H1 (cell line): ENCODE measurements around the gene SPATS2L. TPM values are rescaled to one million over a fixed set of nuclear protein-coding genes. Genes with fewer than 3 reads are reported as not detected.

ENCODE experiments used
- HDAC2 ChIP-seq, 2 experiments: fragments of 300-600 bp in 1 of 2; sonication (generic) in 1 of 2; IDR thresholded peaks; 2 replicates each; pipeline ENCODE4 v1.6.1; 2011 to 2012; ENCODE audit warnings: low read depth in 2 of 2, low read length in 2 of 2, mild to moderate bottlenecking in 2 of 2, moderate library complexity in 2 of 2, borderline replicate concordance in 1 of 2, inconsistent platforms in 1 of 2
- JUN ChIP-seq: IDR thresholded peaks from 2 replicates; pipeline ENCODE4 v1.6.1; 2011; ENCODE audit warnings: low read depth, mild to moderate bottlenecking, improper control_type of control experiment, low read length
- KDM1A ChIP-seq: fragments of 200-600, 300-600 bp; sonication (generic); IDR thresholded peaks from 2 replicates; pipeline ENCODE4 v1.7.1; 2016; ENCODE audit warnings: mild to moderate bottlenecking, low read length, borderline replicate concordance
- polyA plus RNA-seq, 7 experiments: library from polyadenylated mRNA; depleted of rRNA in 3 of 7; stranded (reverse) in 5 of 7; unstranded in 2 of 7; fragments of >200 nt in 5 of 7; fragments of 200-250 nt in 2 of 7; gene quantifications; 1 replicate in 5 of 7; 2 replicates in 1 of 7; 4 replicates in 1 of 7; pipeline versions ENCODE4 v1.2.1 to v1.2.3, GENCODE V29; 2011 to 2013; ENCODE audit warnings: missing spikeins in 2 of 7, mixed read lengths in 2 of 7
- total RNA-seq: library from RNA; stranded (reverse); fragmentation: NEBNext Ultra II Directional; extraction: Animal tissue kit (Norgen Biotek cat#: 25700); gene quantifications from 2 replicates; pipeline ENCODE4 v1.2.1, GENCODE V29; 2021
- TF ChIP-seq, protein P1 (sequence below): IDR thresholded peaks from 2 replicates; pipeline ENCODE4 v1.6.1; 2011; ENCODE audit warnings: low read depth, mild to moderate bottlenecking, low read length; ENCODE audit not compliant: insufficient read depth

Gene SPATS2L
- total and polyA plus RNA-seq, 2 of the 8 experiments (the other 6 are each of a cell fraction or from before 2014, with no cell fraction given) = 67.3 to 189 TPM

DNA sequence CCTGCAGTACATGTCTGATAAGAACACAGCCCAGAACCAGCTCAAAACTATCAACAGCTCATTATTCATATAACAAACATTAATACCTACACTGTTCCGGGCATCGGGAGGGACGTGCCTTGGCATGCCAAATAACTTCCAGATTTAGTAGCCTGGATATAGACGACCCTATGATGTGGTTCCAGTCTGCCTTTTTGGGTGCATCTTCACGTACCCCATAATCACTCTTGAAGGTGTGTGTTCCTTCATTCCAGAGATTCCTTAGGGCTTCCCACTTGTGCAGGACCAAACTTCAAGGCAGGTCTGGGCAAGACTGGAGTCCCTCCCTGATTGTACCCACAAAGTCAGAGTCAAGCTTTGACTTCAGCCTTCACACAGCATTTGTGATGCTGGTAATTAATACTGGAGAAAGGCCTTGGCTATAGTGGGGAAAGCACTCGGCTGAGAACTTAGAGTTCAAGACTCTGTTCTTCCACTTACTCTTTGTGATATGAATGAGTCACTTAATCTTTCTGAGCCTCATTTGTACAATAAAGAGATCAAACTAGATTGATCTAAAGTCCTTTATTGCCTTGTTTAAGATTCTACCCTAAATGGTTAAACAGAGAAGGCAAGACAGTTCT lies 27.7 kb upstream of the SPATS2L start (continued):
- TF ChIP-seq, protein P1, sequence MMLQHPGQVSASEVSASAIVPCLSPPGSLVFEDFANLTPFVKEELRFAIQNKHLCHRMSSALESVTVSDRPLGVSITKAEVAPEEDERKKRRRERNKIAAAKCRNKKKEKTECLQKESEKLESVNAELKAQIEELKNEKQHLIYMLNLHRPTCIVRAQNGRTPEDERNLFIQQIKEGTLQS = no peak
- TF ChIP-seq HDAC2 (IDR thresholded peaks at IDR 0.05; ENCODE audit: borderline replicate concordance in 1 of 2, low read depth in 2 of 2, low read length in 2 of 2) (no peak), KDM1A (no peak), JUN (no peak)
